HG03108 (cell line): ENCODE results near the gene DNAJC8.
A peak's percentile ranks its signal among the peaks of the same experiment; 100 is the strongest.

Experiments used
- ATAC-seq: cut with Tn5 transposase; IDR thresholded peaks from one replicate; pipeline ENCODE4 v1.9.1; 2021; ENCODE audit warnings: moderate library complexity; ENCODE audit not compliant: unreplicated experiment

DNAJC8 gene

DNA sequence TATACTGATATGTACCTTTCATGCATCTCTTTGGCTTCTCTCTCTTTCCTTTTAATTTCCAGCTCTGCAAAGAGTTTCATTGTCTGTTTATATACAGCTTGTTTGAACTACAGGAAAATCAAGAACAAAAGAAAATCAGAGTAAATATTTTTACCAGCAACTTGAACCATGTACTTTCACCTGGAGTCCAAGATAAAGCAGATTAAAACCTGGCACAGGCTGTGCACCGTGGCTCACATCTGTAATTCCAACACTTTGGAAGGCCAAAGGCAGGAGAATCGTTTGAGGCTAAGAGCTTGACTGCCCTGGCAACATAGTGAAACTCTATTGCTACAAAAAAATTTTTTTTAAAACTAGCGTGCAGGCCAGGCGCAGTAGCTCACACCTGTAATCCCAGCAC, 27.6 kb downstream of the DNAJC8 start:
- no peak for ATAC-seq

- ATAC-seq = no peak
These were observed 32.5 kb downstream of the DNAJC8 start for GRCh38 chr1:28200234-28200873.

DNA sequence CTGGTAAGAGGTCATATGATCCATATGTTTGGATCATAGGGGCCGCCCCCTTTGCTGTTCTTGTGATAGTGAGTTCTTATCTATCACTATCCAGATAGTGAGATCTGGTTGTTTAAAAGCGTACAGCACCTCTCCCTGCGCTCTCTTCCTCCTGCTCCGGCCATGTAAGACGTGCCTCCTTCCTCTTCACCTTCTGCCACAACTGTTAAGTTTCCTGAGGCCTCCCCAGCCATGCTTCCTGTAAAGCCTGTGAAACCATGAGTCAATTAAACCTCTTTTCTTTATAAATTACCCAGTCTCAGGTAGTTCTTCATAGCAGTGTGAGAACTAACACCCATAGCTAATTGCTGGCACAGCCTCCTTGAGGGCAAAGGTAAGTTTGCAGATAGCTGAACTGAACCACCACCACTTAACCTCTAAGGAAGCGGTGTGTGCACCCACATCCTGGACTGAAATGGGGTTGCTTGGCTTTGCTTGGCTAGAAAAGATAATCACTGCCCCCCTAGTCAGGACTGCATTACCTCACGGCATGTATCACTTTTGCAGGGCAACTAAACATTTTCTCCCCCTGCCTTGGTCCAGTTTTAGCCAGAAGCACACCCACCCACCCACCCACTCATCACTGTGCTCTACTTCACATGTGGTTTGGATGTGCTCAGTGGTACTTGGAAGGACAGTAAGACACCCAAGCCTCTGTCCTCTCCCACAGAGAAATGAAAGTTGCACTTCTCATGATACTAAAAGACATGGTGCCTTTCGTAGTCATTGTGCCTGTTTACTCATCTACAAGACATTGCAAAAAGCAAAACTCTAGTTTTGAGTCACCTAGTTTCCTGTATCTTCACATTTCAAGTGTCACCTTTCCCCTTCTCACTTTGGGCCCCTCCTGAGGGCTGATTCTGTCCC, 33.2 kb downstream of the DNAJC8 start:
- peak; percentile 75 for ATAC-seq

DNA sequence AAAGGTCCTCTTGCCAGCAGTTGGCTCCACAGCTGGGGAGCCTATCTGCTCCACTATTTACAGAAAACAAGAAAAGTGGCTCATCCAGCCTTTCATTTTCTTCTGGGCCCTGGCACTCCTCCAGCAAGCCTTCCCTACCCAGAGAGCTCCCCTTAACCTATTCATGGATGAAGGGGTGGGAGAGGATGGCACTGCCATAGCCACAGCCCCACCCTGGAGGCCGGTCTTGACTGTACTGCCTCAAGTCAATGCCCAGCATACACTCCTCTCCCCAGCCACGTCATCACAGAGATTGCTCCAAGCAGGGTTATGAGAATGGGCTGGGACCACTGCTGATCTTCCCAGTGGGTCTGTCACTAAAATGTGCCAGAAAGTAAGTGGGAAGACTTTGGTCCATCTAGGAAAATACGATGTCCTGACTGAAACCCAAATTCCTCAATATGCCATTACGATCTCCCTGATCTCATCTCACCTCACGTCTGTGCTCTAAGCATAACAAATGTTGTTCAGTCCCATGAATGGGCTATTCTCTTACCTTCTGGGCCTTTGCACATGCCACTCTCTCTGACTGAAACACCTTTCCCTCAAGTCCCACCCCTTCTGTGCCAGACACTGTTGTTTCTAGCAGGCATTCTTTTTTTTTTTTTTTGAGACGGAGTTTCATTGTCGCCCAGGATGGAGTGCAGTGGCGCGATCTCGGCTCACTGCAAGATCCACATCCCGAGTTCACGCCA, 35.0 kb downstream of the DNAJC8 start:
- no peak for ATAC-seq

- no peak for ATAC-seq
These were observed 36.5 kb downstream of the DNAJC8 start for GRCh38 chr1:28196330-28196729.

DNA sequence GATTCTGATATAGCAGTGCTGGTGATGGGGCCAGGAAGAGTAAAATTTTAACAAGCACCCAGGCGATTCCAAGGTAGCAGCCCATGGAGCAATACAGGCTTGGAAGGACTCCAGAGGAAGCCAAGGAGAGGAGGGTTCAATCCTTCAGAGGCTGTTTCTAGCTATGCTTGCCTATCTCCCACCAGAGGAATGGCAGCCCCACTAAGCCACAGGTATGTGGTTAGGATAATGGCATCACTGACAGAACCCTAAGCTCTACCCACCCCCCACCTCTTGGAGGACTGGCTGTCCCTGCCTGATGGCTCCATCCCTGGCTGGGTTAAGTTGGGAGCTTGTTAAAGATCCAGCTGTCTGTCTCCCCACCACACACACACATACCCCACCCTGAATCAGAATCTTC, 37.0 kb downstream of the DNAJC8 start:
- no peak for ATAC-seq

- no peak for ATAC-seq
These were observed 38.3 kb downstream of the DNAJC8 start for GRCh38 chr1:28194326-28195035.

DNA sequence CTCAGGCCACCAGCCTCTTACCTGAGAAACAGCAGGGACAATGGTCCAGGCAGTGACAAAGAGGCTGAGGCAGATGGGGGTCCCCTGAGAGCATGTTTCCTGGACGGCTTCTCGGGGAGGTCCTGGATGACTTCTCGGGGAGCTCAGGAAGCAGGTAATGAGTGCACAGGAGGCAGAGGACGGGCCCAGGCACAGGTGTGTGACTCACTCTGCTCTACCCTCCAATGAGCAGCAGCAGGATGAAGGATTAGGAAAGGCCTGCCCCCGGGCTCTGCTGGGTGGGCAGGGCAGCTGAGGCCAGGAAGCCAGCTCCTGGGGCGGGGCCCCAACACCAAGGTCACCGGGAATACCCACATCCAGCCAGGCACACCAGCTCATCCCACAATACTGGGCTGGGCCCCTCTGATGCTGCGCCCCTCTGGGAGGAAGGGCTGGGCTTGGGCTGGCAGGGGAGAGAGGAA, 39.1 kb downstream of the DNAJC8 start:
- no peak for ATAC-seq

DNA sequence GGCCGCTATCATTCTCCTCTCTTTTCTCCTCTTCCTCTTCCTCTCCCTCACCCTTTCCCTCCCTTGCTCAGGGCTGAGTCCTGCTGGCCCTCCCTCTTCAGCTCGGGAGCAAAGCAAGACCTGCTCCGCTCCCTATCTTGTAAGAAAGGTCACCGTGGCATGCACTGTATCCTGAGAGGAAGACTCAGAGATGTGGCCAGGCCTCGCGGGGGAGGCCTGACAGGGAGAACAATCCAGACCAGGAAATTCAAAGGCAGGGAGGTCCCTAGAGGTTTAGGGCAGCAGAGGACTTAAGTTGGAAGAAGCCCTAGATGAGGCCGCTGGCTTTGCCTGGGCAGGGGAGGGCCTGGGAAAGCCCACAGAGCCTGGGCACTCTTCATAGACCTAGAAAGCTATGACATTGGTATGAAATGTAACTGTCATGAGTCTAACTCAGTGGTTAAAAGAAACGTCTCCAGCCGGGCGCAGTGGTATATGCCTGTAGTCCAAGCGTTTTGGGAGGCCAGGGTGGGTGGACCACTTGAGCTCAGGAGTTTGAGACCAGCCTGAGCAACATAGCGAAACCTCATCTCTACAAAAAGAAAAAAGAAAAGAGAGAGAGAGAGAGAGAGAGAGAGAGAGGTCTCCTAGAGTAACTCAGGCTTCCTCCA, 41.7 kb downstream of the DNAJC8 start:
- ATAC-seq = no peak

GRCh38 chr1:28190337-28190979, 42.4 kb downstream of the DNAJC8 start:
- ATAC-seq = no peak

DNA sequence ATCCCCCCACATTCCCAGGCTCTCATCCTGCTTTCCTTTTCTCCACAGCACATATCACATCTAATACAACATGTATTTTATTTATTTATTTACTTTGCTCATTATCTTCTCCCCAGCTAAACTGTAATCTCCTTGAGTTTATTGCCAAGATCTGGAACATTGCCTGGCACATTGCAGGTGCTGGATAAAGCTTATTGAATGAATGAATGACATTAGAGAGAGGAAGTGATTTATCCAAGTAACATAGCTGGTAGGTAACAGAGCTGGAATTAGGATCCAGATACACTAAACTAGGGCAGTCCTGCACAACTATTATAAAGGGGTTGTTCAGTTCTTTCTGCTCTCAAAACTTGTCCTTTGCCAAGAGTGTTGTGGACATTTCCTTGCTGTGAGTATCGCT, 47.8 kb downstream of the DNAJC8 start:
- no peak for ATAC-seq

- ATAC-seq = no peak
These were observed 52.2 kb downstream of the DNAJC8 start for GRCh38 chr1:28180306-28181305.

DNA sequence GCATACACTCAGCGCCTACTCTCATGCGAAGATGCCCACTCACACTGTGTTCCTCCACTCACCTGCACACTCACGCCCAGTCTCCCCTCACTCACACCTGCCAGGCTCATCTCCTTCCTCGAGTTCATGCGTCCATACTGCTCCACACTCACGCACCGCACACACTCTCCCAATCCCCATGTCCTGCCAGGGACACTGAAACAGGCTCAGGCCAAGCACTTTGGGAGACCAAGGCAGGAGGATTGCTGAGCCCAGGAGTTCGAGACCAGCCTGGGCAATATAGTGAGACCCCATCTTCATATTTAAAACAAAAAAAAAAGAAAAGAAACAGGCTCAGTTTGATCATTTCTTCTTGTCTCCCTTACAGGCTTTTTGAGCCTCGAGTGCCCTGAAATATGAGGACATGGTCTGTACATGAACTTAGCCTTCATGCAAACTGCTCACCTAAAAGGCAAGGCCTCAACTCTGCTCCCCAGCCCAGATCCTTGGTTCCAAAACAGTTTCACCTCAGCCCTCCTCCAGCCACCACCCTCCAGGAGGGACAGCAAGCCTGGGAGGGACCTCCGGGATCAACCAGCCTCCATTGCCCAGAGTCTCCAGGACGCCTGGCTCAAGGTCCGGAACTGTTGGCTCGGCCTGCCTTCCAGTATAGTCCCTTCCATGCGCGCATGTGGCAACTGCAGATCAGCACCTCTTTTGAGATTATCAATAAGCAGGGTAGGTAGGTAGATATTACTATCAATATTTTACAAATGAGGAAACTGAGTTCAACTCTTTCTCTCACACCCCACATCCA, 53.9 kb downstream of the DNAJC8 start:
- ATAC-seq = no peak

DNA sequence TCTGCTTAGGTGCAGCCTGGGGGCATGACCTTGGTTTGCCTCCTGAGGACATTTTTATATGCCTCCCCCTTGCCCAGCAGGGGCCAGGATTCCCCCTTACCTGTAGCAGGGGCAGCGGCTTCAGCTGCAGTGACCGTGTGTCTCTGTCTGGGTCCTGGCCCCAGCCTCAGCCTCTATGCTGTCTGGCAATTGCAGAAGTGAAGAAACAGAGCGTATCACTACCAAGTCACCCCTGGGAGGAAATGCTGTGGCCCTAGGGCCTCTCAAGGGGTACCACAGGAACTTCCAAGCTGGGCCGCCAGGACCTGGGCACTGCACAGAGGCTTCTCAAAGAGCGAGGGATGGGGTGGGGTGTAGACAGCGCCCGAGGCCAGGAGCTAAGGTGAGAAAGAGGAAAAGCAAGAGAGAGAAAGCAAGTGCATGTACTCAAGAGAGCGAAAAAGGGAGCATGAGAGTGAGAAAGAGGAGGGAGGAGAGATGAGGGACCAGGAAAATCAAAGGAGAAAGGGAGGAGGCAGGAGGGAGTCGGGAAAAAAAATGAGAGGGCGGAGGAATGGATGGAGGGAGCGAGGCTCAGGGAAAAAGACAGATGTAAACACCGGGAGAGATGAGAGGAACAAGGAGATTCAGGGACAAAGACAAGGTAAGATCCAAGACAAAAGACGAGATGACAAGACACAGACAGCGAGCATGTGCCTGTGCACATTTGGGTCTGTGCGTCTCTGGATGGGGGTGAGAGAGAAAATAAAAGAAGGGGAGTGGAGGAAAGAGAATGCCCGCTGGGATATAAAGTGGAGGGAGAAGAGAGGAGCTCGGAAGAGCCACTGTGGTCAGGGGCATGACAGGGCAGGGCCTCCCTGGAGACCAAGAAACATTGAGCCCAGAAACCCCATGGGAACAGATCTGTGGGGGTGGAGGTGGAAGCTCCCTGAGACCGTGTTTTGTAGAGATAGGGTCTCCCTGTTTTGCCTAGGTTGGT, 56.0 kb downstream of the DNAJC8 start, which contains the start of gene PTAFR:
PTAFR (minus strand) TSS at position 199 of the 979 bp plus-strand sequence. CDS start 25,669 bp downstream, outside the sequence.
- ATAC-seq = no peak

DNA sequence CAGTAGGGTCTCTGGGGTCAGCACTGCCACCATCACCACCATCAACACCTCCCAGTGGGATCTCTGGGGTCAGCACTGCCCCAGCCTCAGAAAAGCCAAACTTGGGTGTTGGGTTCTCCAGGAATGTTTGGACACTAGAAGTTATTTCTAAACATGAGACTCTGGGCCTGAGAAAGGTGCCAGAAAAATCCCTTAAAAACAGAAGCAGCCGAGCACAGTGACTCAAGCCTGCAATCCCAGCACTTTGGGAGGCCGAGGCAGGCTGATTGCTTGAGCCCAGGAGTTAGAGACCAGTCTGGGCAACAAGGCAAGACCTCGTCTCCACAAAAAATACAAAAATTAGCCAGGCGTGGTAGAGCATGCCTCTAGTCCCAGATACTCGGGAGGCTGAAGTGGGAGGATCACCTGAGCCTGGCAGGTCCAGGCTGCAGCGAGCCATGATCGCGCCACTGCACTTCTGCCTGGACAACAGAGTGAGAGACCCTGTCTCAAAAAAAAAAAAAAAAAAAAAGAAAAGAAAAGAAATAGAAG, 56.8 kb downstream of the DNAJC8 start:
- ATAC-seq = no peak

DNA sequence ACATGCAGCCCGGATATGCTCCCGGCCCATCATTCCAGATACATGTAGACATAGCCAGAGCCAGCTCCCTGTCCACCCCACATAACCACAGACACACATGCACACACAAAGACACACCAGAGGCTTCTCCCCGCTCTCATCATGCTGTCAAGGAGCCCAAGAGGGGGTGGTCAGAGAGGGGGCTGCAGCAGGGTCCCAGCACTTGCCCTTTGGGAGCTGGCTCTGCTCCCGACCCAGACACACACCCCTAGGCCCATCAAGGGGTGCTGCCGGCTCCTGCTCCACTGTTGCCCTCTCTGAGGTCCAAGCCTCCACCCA, 58.9 kb downstream of the DNAJC8 start:
- ATAC-seq = no peak
